K562 (cell line): Measurements from ENCODE around the gene SELENOT.

Experiments used
- CEBPB ChIP-seq: fragments of 450-650 bp; IDR thresholded peaks from 2 replicates; pipeline ENCODE4 v1.6.1; 2016; ENCODE audit warnings: missing genetic modification characterization, missing compliant biosample characterization
- DPF2 ChIP-seq: fragments of 450-650 bp; IDR thresholded peaks from 2 replicates; pipeline ENCODE4 v1.6.1; 2016
- EGR1 ChIP-seq: fragments of 450-650 bp; conservative IDR thresholded peaks from 2 replicates; pipeline ENCODE4 v1.6.1; 2017; ENCODE audit warnings: mild to moderate bottlenecking
- EP300 ChIP-seq: IDR thresholded peaks from 2 replicates; pipeline ENCODE4 v1.6.1; 2012; ENCODE audit warnings: low read length, improper control_type of control experiment
- GATA2 ChIP-seq: sonication (generic); formaldehyde crosslinking; IDR thresholded peaks from 2 replicates; pipeline ENCODE4 v1.4.0; 2020; ENCODE audit warnings: mild to moderate bottlenecking, missing genetic modification reagents
- MTA3 ChIP-seq: fragments of 450-650 bp; formaldehyde crosslinking; IDR thresholded peaks from 2 replicates; pipeline ENCODE4 v1.6.1; 2017; ENCODE audit warnings: mild to moderate bottlenecking, borderline replicate concordance
- NCOR1 ChIP-seq: fragments of 450-650 bp; IDR thresholded peaks from 2 replicates; pipeline ENCODE4 v1.6.1; 2016; ENCODE audit warnings: mild to moderate bottlenecking, moderate library complexity
- SMC3 ChIP-seq: conservative IDR thresholded peaks from 2 replicates; pipeline ENCODE4 v1.6.1; 2011; ENCODE audit warnings: low read depth, low read length, improper control_type of control experiment; ENCODE audit not compliant: insufficient read depth
- TAF1 ChIP-seq: IDR thresholded peaks from 2 replicates; pipeline ENCODE4 v1.6.1; 2011; ENCODE audit warnings: mild to moderate bottlenecking, low read length, moderate library complexity; ENCODE audit not compliant: insufficient read depth, control insufficient read depth, severe bottlenecking; ENCODE audit errors: extremely low read depth
- TEAD4 ChIP-seq, 2 experiments: sonication (generic) in 1 of 2; formaldehyde crosslinking in 1 of 2; IDR thresholded peaks; 2 replicates each; pipeline versions ENCODE4 v1.6.1 to v1.8.0; 2012 to 2022; ENCODE audit warnings: borderline replicate concordance in 1 of 2, inconsistent platforms in 1 of 2, low read length in 1 of 2, mild to moderate bottlenecking in 1 of 2, missing genetic modification reagents in 1 of 2
- TF ChIP-seq, protein P1 (sequence below): sonication (generic); formaldehyde crosslinking; IDR thresholded peaks from 2 replicates; pipeline ENCODE4 v1.9.0; 2022; ENCODE audit warnings: mild to moderate bottlenecking, missing genetic modification reagents

DNA sequence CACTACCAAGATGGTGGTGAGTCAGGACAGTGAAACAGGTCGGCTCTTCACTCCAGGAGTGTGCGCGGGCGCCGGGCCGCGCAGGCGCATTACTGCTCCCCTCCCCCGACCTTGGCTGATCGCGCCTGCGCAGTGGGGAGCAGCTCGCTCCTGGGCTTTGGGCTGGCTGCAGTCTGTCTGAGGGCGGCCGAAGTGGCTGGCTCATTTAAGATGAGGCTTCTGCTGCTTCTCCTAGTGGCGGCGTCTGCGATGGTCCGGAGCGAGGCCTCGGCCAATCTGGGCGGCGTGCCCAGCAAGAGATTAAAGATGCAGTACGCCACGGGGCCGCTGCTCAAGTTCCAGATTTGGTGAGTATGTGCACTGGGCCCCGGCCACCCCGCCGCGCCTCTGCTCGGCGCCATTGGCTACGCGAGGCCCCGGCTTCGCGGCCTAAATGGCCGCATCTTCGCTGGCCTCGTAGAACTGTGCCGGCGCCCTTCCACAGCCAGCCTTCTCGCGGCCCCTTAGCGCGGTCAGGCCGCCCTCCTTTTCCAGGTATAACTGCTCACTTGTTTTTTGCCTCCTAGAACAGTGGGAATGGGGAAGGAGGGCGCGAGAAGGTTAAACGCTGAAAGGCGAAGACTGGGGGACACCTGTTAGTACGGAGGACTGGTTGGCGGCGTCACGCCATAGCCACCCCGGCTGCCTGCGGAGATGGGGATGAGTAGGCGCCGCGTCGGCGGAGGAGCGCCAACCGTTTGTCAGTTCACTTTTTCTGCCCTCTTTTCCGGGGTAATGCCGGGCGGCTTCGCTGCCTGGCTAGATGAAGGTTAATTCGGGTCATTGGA, at the start of gene SELENOT:
- no peak; the same call in 1 of the 2 replicates for TF ChIP-seq EP300
- no peak for TF ChIP-seq GATA2 (CRISPR knock-in tag)
- TF ChIP-seq DPF2 = no peak
- TF ChIP-seq, protein P1, sequence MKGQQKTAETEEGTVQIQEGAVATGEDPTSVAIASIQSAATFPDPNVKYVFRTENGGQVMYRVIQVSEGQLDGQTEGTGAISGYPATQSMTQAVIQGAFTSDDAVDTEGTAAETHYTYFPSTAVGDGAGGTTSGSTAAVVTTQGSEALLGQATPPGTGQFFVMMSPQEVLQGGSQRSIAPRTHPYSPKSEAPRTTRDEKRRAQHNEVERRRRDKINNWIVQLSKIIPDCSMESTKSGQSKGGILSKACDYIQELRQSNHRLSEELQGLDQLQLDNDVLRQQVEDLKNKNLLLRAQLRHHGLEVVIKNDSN (CRISPR knock-in tag) = no peak
- no peak for TF ChIP-seq TEAD4 (IDR thresholded peaks at IDR 0.05; ENCODE audit: low read length)
- TF ChIP-seq TEAD4 (CRISPR knock-in tag; IDR thresholded peaks at IDR 0.05; ENCODE audit: borderline replicate concordance) = peak; percentile 46; the same call in 1 of the 2 replicates
- peak; percentile 74 for TF ChIP-seq MTA3
- peak; percentile 54 for TF ChIP-seq EGR1
- TF ChIP-seq CEBPB (tag) = no peak
- TF ChIP-seq SMC3 = peak; percentile 17; the same call in 1 of the 2 replicates
- TF ChIP-seq NCOR1 = no peak; the same call in none of the 2 replicates
- TF ChIP-seq TAF1 = peak; percentile 98
